HT1080 (cell line): ENCODE results near the gene DUSP21. TPM values are rescaled to one million over a fixed set of nuclear protein-coding genes. Genes with fewer than 3 reads are reported as not detected.
"Not testable (repeated sequence)": the region's sequence is repeated elsewhere in the genome, so short reads cannot be mapped to it uniquely, and the experiment has no call there.

Source experiments
- DNase-seq: peaks from one replicate; pipeline ENCODE4 v3.0.0-alpha.2; 2015; ENCODE audit warnings: low read depth
- total RNA-seq: library from RNA; depleted of rRNA; stranded (reverse); fragments of >200 nt; shearing (Covaris generic); gene quantifications from 2 replicates; pipeline ENCODE4 v1.2.3, GENCODE V29; 2014; rRNA removed

The DUSP21 gene
- total RNA-seq, 1 experiment from 2014 or later: not detected

DNA sequence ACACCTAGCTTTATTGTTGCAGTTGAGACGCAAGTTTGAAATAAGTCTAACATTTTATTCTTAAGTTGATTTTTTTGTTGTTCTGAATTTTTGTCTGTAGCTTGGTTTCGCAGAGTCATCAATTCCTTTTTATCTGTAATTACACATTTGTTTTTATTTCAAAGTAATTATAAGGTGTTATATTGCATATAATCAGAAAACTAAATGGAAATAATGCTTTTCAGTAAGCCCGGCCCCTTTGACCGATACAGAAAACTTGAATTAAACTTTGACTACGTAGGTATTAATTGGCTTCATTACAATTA is 31.3 kb downstream of the DUSP21 start:
- no peak for DNase-seq

DNA sequence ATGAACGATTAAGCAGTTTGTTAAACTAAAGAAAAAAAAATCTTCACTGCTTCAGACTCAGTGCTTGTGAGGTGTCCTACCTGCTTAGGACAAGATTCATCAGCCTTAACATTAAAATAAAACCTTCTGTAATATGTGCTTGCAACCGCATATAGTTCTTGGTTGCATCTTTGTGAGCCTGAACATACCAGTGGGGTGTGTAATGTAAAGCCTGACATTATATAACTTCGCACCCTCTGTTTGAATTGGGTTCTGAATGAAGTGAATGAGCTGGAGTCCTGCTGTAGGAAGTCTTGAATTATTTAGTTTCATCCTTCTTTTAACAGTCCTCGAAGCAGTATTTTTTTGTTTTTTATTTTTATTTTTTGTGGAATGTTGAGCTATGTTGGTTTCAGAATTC is 32.3 kb downstream of the DUSP21 start:
- DNase-seq: peak; percentile 6

DNA sequence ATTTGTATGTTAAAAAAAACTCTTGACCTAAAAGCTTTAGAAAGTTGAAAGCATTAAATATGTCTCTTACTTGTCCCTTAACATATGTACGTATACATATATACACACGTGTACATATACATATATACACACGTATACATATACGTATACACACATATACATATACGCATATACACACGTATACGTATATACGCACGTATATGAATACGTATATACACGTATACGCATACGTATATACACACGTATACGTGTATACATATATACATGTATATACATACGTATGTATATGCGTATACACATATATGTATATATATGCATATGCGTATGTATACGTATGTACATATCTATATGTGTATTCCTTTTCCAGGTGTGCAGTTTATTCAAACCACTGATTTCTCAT is 32.9 kb downstream of the DUSP21 start:
- no peak for DNase-seq

- no peak for DNase-seq
Measured at GRCh38 chrX:44878780-44879179, 35.0 kb downstream of the DUSP21 start.

- no peak for DNase-seq
Measured at GRCh38 chrX:44881549-44881948, 37.7 kb downstream of the DUSP21 start.

DNA sequence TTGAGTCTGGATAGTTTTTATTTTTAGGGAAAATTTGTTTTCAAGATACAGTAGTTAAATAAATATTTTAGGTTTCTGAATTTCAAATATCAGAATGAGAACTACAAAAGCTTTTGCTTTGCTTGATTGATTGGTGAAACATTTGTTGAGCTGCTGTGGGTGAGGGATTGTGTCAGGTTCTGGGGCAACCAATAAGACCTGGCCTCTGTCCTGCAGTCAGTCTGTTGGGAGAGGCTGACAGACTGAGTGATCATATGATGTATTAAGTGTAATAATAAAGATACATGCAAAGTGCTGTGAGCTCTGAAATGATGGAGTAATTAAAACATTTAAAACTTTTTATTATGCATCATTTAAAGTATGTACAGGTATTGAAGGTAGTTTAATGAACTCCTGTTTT is 38.8 kb downstream of the DUSP21 start:
- DNase-seq: no peak

- no peak for DNase-seq
Measured at GRCh38 chrX:44884944-44885343, 41.1 kb downstream of the DUSP21 start.

GRCh38 chrX:44889824-44890223 is 46.0 kb downstream of the DUSP21 start:
- no peak for DNase-seq

GRCh38 chrX:44890247-44890646 is 46.4 kb downstream of the DUSP21 start:
- no peak for DNase-seq

GRCh38 chrX:44890687-44891086 is 46.9 kb downstream of the DUSP21 start:
- not testable (repeated sequence) for DNase-seq

- no peak for DNase-seq
Measured at GRCh38 chrX:44891642-44892041, 47.8 kb downstream of the DUSP21 start.

Other genes with a start within 250 kb of the DUSP21 start
- 6.6 and 14.4 TPM in 2 replicates for gene KDM6A, start 29.2 kb downstream of the DUSP21 start, total RNA-seq